Measurements from ENCODE around the gene FAF1. TPM values are rescaled to one million over a fixed set of nuclear protein-coding genes. Genes with fewer than 3 reads are reported as not detected.

The FAF1 gene
- total RNA-seq, 2 donors from 2014 or later: 25.5 to 68.6 TPM

GRCh38 chr1:50505427-50505826 is 454.6 kb downstream of the FAF1 start:
- Histone ChIP-seq H3K36me3 (peaks cover 9% of the 10 kb centered on the region), H3K27me3 (replicated peaks; ENCODE audit: insufficient read depth) (no peaks in the 10 kb centered on the region), H3K27ac (no peak overlapping the region), H3K4me3 (no peak overlapping the region), H3K4me1 (ENCODE audit: control insufficient read depth in 1 of 2, low read depth in 2 of 2) (no peaks in the 10 kb centered on the region), H3K9me3 (peaks cover 13% of the 10 kb centered on the region)
- DNase-seq (ENCODE audit: low spot score): no peak
- no peak for TF ChIP-seq CTCF (IDR thresholded peaks at IDR 0.05)
- ATAC-seq (ENCODE audit: insufficient number of reproducible peaks, low FRiP score, low read depth): no peak

- H3K9me3 ChIP-seq: peaks cover 13% of the 10 kb centered on the region
- peaks cover 9% of the 10 kb centered on the region for H3K36me3 ChIP-seq
- no peak for ATAC-seq (ENCODE audit: insufficient number of reproducible peaks, low FRiP score, low read depth)
- DNase-seq (ENCODE audit: low spot score): no peak
- no peaks in the 10 kb centered on the region for H3K27me3 ChIP-seq (replicated peaks; ENCODE audit: insufficient read depth)
- no peak for TF ChIP-seq CTCF (IDR thresholded peaks at IDR 0.05)
- H3K4me1 ChIP-seq (ENCODE audit: control insufficient read depth in 1 of 2, low read depth in 2 of 2): no peaks in the 10 kb centered on the region
- H3K4me3 ChIP-seq: no peak overlapping the region
- H3K27ac ChIP-seq: no peak overlapping the region
Observed at GRCh38 chr1:50503515-50503914, 456.6 kb downstream of the FAF1 start.

GRCh38 chr1:50502147-50502546 is 457.9 kb downstream of the FAF1 start:
- Histone ChIP-seq H3K27ac (no peak overlapping the region), H3K4me3 (no peak overlapping the region), H3K4me1 (ENCODE audit: control insufficient read depth in 1 of 2, low read depth in 2 of 2) (no peaks in the 10 kb centered on the region), H3K27me3 (replicated peaks; ENCODE audit: insufficient read depth) (no peaks in the 10 kb centered on the region), H3K36me3 (peaks cover 9% of the 10 kb centered on the region), H3K9me3 (peaks cover 19% of the 10 kb centered on the region)
- ATAC-seq (ENCODE audit: insufficient number of reproducible peaks, low FRiP score, low read depth) (no peak), DNase-seq (ENCODE audit: low spot score) (no peak)
- no peak for TF ChIP-seq CTCF (IDR thresholded peaks at IDR 0.05)

GRCh38 chr1:50497007-50497406 is 463.1 kb downstream of the FAF1 start:
- ATAC-seq (ENCODE audit: insufficient number of reproducible peaks, low FRiP score, low read depth): no peak
- H3K36me3 ChIP-seq: peaks cover under 1% of the 10 kb centered on the region
- no peaks in the 10 kb centered on the region for H3K27me3 ChIP-seq (replicated peaks; ENCODE audit: insufficient read depth)
- H3K27ac ChIP-seq: no peak overlapping the region
- no peaks in the 10 kb centered on the region for H3K4me1 ChIP-seq (ENCODE audit: control insufficient read depth in 1 of 2, low read depth in 2 of 2)
- no peak overlapping the region for H3K4me3 ChIP-seq
- H3K9me3 ChIP-seq: peaks cover 6% of the 10 kb centered on the region
- no peak for TF ChIP-seq CTCF (IDR thresholded peaks at IDR 0.05)
- no peak for DNase-seq (ENCODE audit: low spot score)

GRCh38 chr1:50493710-50494109 is 466.4 kb downstream of the FAF1 start:
- Histone ChIP-seq H3K27ac (no peak overlapping the region), H3K4me3 (no peak overlapping the region), H3K4me1 (ENCODE audit: control insufficient read depth in 1 of 2, low read depth in 2 of 2) (no peaks in the 10 kb centered on the region), H3K9me3 (peaks cover 6% of the 10 kb centered on the region), H3K27me3 (replicated peaks; ENCODE audit: insufficient read depth) (no peaks in the 10 kb centered on the region), H3K36me3 (peaks cover 4% of the 10 kb centered on the region)
- ATAC-seq (ENCODE audit: insufficient number of reproducible peaks, low FRiP score, low read depth) (no peak), DNase-seq (ENCODE audit: low spot score) (no peak)
- no peak for TF ChIP-seq CTCF (IDR thresholded peaks at IDR 0.05)

Measured in thoracic aorta (tissue), 2 donors.